ENCODE data around the gene ZNF185. TPM values are rescaled to one million over a fixed set of nuclear protein-coding genes. Genes with fewer than 3 reads are reported as not detected.

The ZNF185 gene
- total and polyA plus RNA-seq, 2 donors (not counting 3 experiments of a cell fraction or from before 2014, with no cell fraction given) = 18.7 to 31.6 TPM

DNA sequence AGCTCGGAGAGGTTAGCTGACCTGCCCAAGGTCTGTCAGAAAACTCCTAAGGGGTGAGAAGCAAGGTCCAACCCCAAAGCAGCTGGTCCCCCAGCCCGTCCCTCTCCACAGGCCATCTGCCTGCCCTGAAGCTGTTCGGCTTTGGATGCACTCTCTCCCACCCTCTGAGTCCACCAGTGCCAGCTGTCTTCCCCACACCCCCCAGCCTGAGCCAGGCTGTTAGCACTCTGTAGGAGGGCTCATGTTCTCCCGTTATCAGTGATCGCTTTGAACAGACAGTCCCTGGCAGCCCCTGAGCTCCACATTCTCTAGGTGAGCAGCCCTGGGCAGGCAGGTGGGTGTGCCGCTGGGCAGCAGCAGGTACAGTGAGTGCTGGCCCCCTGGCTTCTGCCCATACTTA lies 16.0 kb downstream of the ZNF185 start:
- H3K79me2 ChIP-seq (ENCODE audit: control insufficient read depth, insufficient read depth, low read length) = no peaks in the 10 kb centered on the region
- no peaks in the 10 kb centered on the region for H3K27me3 ChIP-seq (ENCODE audit: control insufficient read depth in 2 of 2, insufficient read depth in 2 of 2, low read length in 2 of 2)
- no peaks in the 10 kb centered on the region for H3K9me3 ChIP-seq (replicated peaks; ENCODE audit: control insufficient read depth, insufficient read depth, low read length)
- CTCF ChIA-PET = interaction anchor here (1.3 kb wide), 1 partner anchor 13 kb away, joined by 3 read pairs; no protein-coding TSS in a partner anchor
- POLR2A ChIA-PET = no interaction called here
- H3K4me1 ChIP-seq (ENCODE audit: control insufficient read depth, extremely low read depth, insufficient read depth, low read length) = no peaks in the 10 kb centered on the region
- H3K4me2 ChIP-seq (ENCODE audit: insufficient read depth, low read length) = no peak overlapping the region
- FAIRE-seq = no peak
- no peak for TF ChIP-seq POLR2A (IDR thresholded peaks at IDR 0.05; ENCODE audit: low read depth, low read length)
- TF ChIP-seq POLR2AphosphoS5 (IDR thresholded peaks at IDR 0.05; ENCODE audit: insufficient read depth, low read depth, low read length) = no peak
- TF ChIP-seq, protein P1, sequence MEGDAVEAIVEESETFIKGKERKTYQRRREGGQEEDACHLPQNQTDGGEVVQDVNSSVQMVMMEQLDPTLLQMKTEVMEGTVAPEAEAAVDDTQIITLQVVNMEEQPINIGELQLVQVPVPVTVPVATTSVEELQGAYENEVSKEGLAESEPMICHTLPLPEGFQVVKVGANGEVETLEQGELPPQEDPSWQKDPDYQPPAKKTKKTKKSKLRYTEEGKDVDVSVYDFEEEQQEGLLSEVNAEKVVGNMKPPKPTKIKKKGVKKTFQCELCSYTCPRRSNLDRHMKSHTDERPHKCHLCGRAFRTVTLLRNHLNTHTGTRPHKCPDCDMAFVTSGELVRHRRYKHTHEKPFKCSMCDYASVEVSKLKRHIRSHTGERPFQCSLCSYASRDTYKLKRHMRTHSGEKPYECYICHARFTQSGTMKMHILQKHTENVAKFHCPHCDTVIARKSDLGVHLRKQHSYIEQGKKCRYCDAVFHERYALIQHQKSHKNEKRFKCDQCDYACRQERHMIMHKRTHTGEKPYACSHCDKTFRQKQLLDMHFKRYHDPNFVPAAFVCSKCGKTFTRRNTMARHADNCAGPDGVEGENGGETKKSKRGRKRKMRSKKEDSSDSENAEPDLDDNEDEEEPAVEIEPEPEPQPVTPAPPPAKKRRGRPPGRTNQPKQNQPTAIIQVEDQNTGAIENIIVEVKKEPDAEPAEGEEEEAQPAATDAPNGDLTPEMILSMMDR (IDR thresholded peaks at IDR 0.05; ENCODE audit: extremely low read depth in 1 of 2, insufficient read depth in 1 of 2, low read depth in 1 of 2, low read length in 2 of 2) = no peak
- no peak for TF ChIP-seq MYC (IDR thresholded peaks at IDR 0.05; ENCODE audit: low read depth, low read length)
- no peak for TF ChIP-seq GATA2 (IDR thresholded peaks at IDR 0.05; ENCODE audit: insufficient read depth, insufficient read length, low read depth, low read length)
- H3K9me1 ChIP-seq (replicated peaks; ENCODE audit: control insufficient read depth, extremely low read depth, insufficient read depth, low read length) = no peaks in the 10 kb centered on the region
- no peak for DNase-seq (ENCODE audit: low read depth, low spot score)
- intact Hi-C loops (cut with micrococcal nuclease) (no loop called here), dilution Hi-C loops (cut with MboI; ENCODE audit: extremely low pct_ligation_motif_present, low sequenced_read_pairs) (no loop called here)
- no TSS peak for BruUV-seq (replicated peaks)
- no peak overlapping the region for H3K9ac ChIP-seq (replicated peaks; ENCODE audit: extremely low read depth, insufficient read depth, low read length)
- H3K4me3 ChIP-seq (replicated peaks in 1 of 3; ENCODE audit: insufficient read depth in 1 of 3, low read depth in 1 of 3, low read length in 3 of 3) = no peak overlapping the region
- no peaks in the 10 kb centered on the region for H3K36me3 ChIP-seq (ENCODE audit: control insufficient read depth in 2 of 2, extremely low read depth in 1 of 2, insufficient read depth in 2 of 2, low read length in 2 of 2)
- no peak overlapping the region for H2AFZ ChIP-seq (ENCODE audit: low read depth, low read length)
- H3K27ac ChIP-seq (ENCODE audit: insufficient read depth, low read depth, low read length) = no peak overlapping the region
- no peaks in the 10 kb centered on the region for H4K20me1 ChIP-seq (replicated peaks; ENCODE audit: control insufficient read depth, extremely low read depth, insufficient read depth, low read length)

GRCh38 chrX:152915541-152916241 lies 17.8 kb downstream of the ZNF185 start:
- DNase-seq (ENCODE audit: low read depth, low spot score) = peak; percentile 16
- Histone ChIP-seq H3K9me3 (replicated peaks; ENCODE audit: control insufficient read depth, insufficient read depth, low read length) (no peaks in the 10 kb centered on the region), H3K36me3 (ENCODE audit: control insufficient read depth in 2 of 2, extremely low read depth in 1 of 2, insufficient read depth in 2 of 2, low read length in 2 of 2) (no peaks in the 10 kb centered on the region), H3K4me3 (replicated peaks in 1 of 3; ENCODE audit: insufficient read depth in 1 of 3, low read depth in 1 of 3, low read length in 3 of 3) (no peak overlapping the region), H3K9me1 (replicated peaks; ENCODE audit: control insufficient read depth, extremely low read depth, insufficient read depth, low read length) (no peaks in the 10 kb centered on the region), H2AFZ (ENCODE audit: low read depth, low read length) (no peak overlapping the region), H3K79me2 (ENCODE audit: control insufficient read depth, insufficient read depth, low read length) (no peaks in the 10 kb centered on the region), H3K4me2 (ENCODE audit: insufficient read depth, low read length) (no peak overlapping the region), H4K20me1 (replicated peaks; ENCODE audit: control insufficient read depth, extremely low read depth, insufficient read depth, low read length) (no peaks in the 10 kb centered on the region), H3K27ac (ENCODE audit: insufficient read depth, low read depth, low read length) (no peak overlapping the region), H3K4me1 (ENCODE audit: control insufficient read depth, extremely low read depth, insufficient read depth, low read length) (no peaks in the 10 kb centered on the region), H3K27me3 (ENCODE audit: control insufficient read depth in 2 of 2, insufficient read depth in 2 of 2, low read length in 2 of 2) (no peaks in the 10 kb centered on the region), H3K9ac (replicated peaks; ENCODE audit: extremely low read depth, insufficient read depth, low read length) (no peak overlapping the region)
- peak; percentile 80 for FAIRE-seq
- no TSS peak for BruUV-seq (replicated peaks)
- intact Hi-C loops (cut with micrococcal nuclease) = no loop called here
- POLR2A ChIA-PET = no interaction called here
- CTCF ChIA-PET = interaction anchor here (1.0 kb wide), 1 partner anchor 10 kb away, joined by 5 read pairs; no protein-coding TSS in a partner anchor
- dilution Hi-C loops (cut with MboI; ENCODE audit: extremely low pct_ligation_motif_present, low sequenced_read_pairs) = no loop called here
- TF ChIP-seq, protein P1 (IDR thresholded peaks at IDR 0.05; ENCODE audit: extremely low read depth in 1 of 2, insufficient read depth in 1 of 2, low read depth in 1 of 2, low read length in 2 of 2) = peak; percentile 28 to 62
- TF ChIP-seq JUN (IDR thresholded peaks at IDR 0.05; ENCODE audit: borderline replicate concordance, insufficient read depth, insufficient read length, low read depth) = no peak

All from endothelial cell of umbilical vein (primary cell).